Adrenal gland (tissue), 5 donors: ENCODE results near the gene ATP8B2.

Experiments
- POLR2A ChIP-seq, 2 donors: fragments of 450-650 bp; IDR thresholded peaks; one replicate each; pipeline ENCODE4 v1.6.1; 2017; ENCODE audit warnings: antibody characterized with exemption in 2 of 2, mild to moderate bottlenecking in 2 of 2, moderate library complexity in 1 of 2
- TF ChIP-seq, protein P1 (sequence below), 6 experiments: fragments of 450-650 bp in 4 of 6; fragments of 200-600 bp in 2 of 6; sonication (generic) in 1 of 6; IDR thresholded peaks; 1 replicate in 5 of 6; 2 replicates in 1 of 6; pipeline versions ENCODE4 v1.5.1 to v1.8.0; 2016 to 2021; ENCODE audit warnings: antibody characterized with exemption in 6 of 6, mild to moderate bottlenecking in 2 of 6, moderate library complexity in 1 of 6
- donor health status: DM: no; HTN: no; CAD: no.

DNA sequence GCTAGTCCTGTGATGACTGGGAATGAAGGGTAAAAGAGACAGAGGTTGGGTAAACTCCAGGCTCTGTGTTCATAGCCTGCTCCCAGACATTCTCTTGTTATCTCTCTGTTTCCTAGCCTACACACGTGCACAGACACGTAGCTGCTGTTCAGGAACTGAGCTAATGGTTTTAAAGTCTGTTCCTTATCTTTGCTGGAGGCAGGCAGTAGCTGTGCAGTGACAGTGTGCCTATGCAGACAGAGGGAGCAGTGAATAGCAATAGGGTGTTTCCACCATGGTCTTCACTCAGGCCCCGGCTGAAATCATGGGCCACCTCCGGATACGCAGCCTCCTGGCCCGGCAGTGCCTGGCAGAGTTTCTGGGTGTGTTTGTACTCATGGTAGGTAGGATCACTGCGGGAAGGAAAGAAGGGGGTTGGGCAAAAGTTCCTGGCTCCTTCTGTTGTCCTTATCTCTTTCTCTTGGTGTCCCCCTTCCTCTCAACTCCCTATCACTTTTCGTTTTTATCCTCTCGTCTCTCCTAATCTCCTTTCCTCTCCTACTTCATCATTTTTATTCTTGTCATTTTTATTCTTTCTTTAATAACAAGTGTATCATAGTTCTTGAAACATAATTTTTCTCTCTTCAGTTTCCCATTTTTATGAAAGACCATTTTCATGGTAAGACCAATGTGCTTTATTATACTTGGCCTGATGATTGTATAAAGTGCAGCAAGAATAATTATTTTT, 4.3 kb upstream of the ATP8B2 start, which contains the start of gene AQP10:
- TF ChIP-seq POLR2A (IDR thresholded peaks at IDR 0.05) = no peak
- TF ChIP-seq, protein P1, sequence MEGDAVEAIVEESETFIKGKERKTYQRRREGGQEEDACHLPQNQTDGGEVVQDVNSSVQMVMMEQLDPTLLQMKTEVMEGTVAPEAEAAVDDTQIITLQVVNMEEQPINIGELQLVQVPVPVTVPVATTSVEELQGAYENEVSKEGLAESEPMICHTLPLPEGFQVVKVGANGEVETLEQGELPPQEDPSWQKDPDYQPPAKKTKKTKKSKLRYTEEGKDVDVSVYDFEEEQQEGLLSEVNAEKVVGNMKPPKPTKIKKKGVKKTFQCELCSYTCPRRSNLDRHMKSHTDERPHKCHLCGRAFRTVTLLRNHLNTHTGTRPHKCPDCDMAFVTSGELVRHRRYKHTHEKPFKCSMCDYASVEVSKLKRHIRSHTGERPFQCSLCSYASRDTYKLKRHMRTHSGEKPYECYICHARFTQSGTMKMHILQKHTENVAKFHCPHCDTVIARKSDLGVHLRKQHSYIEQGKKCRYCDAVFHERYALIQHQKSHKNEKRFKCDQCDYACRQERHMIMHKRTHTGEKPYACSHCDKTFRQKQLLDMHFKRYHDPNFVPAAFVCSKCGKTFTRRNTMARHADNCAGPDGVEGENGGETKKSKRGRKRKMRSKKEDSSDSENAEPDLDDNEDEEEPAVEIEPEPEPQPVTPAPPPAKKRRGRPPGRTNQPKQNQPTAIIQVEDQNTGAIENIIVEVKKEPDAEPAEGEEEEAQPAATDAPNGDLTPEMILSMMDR (IDR thresholded peaks at IDR 0.05) = no peak
